ENCODE results near the gene PCDH15.

DNA sequence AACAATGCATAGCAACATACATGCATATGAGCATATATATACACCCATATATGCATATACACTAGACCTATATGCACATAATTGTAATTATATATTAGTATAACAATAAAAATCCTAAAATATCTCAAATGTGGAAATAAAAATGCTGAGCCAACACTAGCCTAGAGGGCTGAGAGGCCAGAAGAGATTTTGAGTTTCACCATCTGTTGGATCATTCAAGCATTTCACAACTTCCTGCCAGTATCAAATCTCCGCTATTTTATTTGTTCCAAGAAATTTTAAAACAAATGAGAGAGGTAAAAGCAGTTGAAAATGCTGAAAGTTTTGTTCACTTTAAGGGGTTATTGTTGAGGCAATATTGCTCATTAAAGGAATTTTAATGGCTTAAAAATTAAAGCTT is 187.0 kb downstream of the PCDH15 start:
- TF ChIP-seq, protein P1, sequence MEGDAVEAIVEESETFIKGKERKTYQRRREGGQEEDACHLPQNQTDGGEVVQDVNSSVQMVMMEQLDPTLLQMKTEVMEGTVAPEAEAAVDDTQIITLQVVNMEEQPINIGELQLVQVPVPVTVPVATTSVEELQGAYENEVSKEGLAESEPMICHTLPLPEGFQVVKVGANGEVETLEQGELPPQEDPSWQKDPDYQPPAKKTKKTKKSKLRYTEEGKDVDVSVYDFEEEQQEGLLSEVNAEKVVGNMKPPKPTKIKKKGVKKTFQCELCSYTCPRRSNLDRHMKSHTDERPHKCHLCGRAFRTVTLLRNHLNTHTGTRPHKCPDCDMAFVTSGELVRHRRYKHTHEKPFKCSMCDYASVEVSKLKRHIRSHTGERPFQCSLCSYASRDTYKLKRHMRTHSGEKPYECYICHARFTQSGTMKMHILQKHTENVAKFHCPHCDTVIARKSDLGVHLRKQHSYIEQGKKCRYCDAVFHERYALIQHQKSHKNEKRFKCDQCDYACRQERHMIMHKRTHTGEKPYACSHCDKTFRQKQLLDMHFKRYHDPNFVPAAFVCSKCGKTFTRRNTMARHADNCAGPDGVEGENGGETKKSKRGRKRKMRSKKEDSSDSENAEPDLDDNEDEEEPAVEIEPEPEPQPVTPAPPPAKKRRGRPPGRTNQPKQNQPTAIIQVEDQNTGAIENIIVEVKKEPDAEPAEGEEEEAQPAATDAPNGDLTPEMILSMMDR (IDR thresholded peaks at IDR 0.05): no peak
- TF ChIP-seq POLR2A (IDR thresholded peaks at IDR 0.05): no peak
